Measurements from ENCODE around the gene TDO2. TPM values are rescaled to one million over a fixed set of nuclear protein-coding genes. Genes with fewer than 3 reads are reported as not detected.

TDO2 gene
- total RNA-seq, 6 experiments from 2014 or later = 158 to 634 (median 569) TPM

DNA sequence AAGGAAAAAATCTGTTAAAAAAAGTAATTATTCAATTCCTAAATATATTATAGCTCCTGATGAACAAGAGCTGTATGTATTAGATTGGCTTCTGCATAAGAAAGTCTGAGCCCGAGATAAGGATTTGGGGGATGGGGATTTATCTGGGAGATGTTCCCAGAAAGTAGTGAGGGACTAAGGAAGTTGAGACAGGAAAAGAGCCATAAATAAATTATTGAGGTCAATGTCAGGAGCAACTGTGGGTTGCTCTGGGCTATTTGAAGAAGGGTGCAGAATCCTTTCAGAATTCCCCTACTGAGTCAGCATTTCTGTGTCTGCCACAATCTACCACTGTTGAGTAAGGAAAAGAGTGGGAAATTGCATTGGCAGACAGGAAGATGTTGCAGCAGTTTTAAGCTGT, 3.1 kb upstream of the TDO2 start:
- WGBS (ENCODE audit: insufficient coverage, low coverage, low lambda C conversion rate, missing lambda C conversion rate) = 70% methylated on average over 1 of the region's 1 CpG
- DNase-seq = no peak
- H3K27ac ChIP-seq = peak overlapping the region in 1 of 3 donors; percentile 16

DNA sequence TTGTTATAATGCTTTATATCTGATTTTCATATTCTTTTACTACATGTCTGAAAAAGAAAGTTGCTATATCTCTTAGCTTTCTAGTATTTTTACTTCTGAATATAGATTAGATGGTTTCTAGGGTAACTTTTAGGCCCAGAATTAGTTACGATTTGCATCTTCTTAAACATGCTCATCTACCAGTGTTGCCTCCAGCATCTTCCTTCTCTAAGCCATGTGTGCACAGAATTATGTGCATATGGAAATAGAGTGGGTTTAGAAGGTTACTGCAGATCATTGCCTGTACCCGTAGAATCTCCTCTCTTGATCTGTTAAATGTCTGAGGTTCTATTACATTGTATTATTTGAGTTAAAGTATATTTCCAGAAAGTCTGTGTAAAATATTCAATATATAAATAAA, 2.5 kb upstream of the TDO2 start:
- ATAC-seq = no peak
- peak overlapping the region in 1 of 3 donors; percentile 16 for H3K27ac ChIP-seq

More for the DNA sequence above, 3.1 kb upstream of the TDO2 start:
- TF ChIP-seq, protein P1, sequence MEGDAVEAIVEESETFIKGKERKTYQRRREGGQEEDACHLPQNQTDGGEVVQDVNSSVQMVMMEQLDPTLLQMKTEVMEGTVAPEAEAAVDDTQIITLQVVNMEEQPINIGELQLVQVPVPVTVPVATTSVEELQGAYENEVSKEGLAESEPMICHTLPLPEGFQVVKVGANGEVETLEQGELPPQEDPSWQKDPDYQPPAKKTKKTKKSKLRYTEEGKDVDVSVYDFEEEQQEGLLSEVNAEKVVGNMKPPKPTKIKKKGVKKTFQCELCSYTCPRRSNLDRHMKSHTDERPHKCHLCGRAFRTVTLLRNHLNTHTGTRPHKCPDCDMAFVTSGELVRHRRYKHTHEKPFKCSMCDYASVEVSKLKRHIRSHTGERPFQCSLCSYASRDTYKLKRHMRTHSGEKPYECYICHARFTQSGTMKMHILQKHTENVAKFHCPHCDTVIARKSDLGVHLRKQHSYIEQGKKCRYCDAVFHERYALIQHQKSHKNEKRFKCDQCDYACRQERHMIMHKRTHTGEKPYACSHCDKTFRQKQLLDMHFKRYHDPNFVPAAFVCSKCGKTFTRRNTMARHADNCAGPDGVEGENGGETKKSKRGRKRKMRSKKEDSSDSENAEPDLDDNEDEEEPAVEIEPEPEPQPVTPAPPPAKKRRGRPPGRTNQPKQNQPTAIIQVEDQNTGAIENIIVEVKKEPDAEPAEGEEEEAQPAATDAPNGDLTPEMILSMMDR (IDR thresholded peaks at IDR 0.05) = no peak
- TF ChIP-seq POLR2A (IDR thresholded peaks at IDR 0.05) = no peak
- no peak overlapping the region for H3K4me3 ChIP-seq
- intact Hi-C loops (cut with DNase I) = no loop called here
- no peaks in the 10 kb centered on the region for H3K9me3 ChIP-seq
- peak in 3 of 4 donors; percentile 30 to 64 (median 38) for ATAC-seq
- H3K27me3 ChIP-seq = no peaks in the 10 kb centered on the region
- H3K4me1 ChIP-seq = peaks cover 0 to 24% (median 2%) of the 10 kb centered on the region in 4 donors
- peaks cover 0 to 4% (median 1%) of the 10 kb centered on the region in 4 donors for H3K36me3 ChIP-seq

DNA sequence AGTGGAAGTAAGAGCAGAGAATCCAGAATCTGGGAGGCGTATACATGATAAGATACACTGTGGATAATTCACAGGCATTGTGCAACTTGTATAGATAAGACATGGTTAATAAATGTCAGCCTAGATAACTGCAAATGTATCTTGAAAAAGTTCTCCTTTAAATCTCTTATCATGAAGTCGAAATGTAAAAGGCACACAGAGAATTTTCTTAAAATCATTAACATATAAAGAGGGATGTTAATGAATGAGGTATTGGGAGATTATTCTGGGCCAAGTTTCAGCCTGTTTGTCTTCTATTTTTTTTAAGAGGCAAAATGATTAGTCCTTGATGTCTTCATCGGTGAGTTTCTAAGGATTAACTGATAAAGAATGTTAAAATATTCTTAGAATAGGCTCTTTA, 835 bp downstream of the TDO2 start:
- no peak for TF ChIP-seq POLR2A (IDR thresholded peaks at IDR 0.05)
- TF ChIP-seq, protein P1 (IDR thresholded peaks at IDR 0.05) = no peak
- intact Hi-C loops (cut with DNase I) = no loop called here
- H3K36me3 ChIP-seq = peaks cover 0 to 27% (median 10%) of the 10 kb centered on the region in 4 donors
- no peaks in the 10 kb centered on the region for H3K9me3 ChIP-seq
- H3K4me1 ChIP-seq = peaks cover 0 to 28% (median 2%) of the 10 kb centered on the region in 4 donors
- H3K27me3 ChIP-seq = no peaks in the 10 kb centered on the region
- DNase-seq (no peak), ATAC-seq (peak in 2 of 4 donors; percentile 33 to 48)
- peak overlapping the region; percentile 36 to 65 (median 57) for H3K4me3 ChIP-seq
- WGBS (ENCODE audit: insufficient coverage, low coverage, low lambda C conversion rate, missing lambda C conversion rate) = 27% methylated on average over 3 of the region's 3 CpGs
- peak overlapping the region; percentile 36 to 83 (median 81) for H3K27ac ChIP-seq

More for the DNA sequence above, 2.5 kb upstream of the TDO2 start:
- peaks cover 0 to 9% (median 2%) of the 10 kb centered on the region in 4 donors for H3K36me3 ChIP-seq
- no peak for TF ChIP-seq POLR2A (IDR thresholded peaks at IDR 0.05)
- TF ChIP-seq, protein P1 (IDR thresholded peaks at IDR 0.05) = no peak
- whole genome bisulfite sequencing (ENCODE audit: insufficient coverage, low coverage, low lambda C conversion rate, missing lambda C conversion rate) = 77% methylated on average over 2 of the region's 2 CpGs
- no peaks in the 10 kb centered on the region for H3K27me3 ChIP-seq
- no peak overlapping the region for H3K4me3 ChIP-seq
- no peaks in the 10 kb centered on the region for H3K9me3 ChIP-seq
- no peak for DNase-seq
- H3K4me1 ChIP-seq = peaks cover 0 to 24% (median 2%) of the 10 kb centered on the region in 4 donors
- intact Hi-C loops (cut with DNase I) = no loop called here

DNA sequence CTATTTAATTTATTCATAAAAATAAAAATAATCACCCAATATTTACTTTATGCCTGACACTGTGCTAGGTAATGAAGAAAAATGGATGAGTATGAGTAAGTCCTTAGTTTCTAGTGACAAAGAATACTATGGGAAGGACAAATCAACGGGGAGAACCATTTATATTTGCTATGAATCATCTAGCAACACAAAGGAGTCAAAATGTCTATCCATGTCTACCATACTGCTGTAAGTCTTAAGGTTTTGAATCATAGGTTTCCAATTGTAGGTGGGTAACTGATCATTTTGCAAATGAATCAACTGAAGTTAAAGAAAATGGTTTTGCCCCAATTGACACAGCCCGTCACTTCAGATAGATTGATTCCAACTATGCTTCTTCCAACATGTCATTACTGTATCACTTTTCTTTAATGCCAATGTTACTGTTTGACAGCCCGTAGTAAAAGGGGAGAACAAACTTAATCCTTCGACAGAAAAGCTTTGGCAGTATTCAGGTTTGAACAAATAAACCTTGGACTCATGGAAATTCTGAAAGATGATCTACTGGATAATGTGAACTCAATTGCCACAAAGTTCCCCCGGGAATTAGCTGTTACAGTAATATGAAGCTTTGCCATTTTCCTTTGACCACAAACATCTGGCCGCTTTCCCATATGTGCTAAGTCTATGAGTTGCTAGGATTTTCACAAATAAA, 3.2 kb downstream of the TDO2 start:
- Histone ChIP-seq H3K27me3 (no peaks in the 10 kb centered on the region), H3K4me3 (peak overlapping the region; percentile 36 to 65 (median 57)), H3K4me1 (peaks cover 0 to 26% (median 2%) of the 10 kb centered on the region in 4 donors), H3K36me3 (peaks cover 0 to 42% (median 19%) of the 10 kb centered on the region in 4 donors), H3K27ac (peak overlapping the region in 2 of 3 donors; percentile 81 to 83), H3K9me3 (no peaks in the 10 kb centered on the region)
- ATAC-seq (peak; percentile 13 to 39 (median 26)), DNase-seq (no peak)
- 26% methylated on average over 6 of the region's 6 CpGs for whole genome bisulfite sequencing (ENCODE audit: insufficient coverage, low coverage, low lambda C conversion rate, missing lambda C conversion rate)
- no peak for TF ChIP-seq POLR2A (IDR thresholded peaks at IDR 0.05)
- TF ChIP-seq, protein P1 (IDR thresholded peaks at IDR 0.05) = no peak
- intact Hi-C loops (cut with DNase I) = no loop called here

All from right lobe of liver (tissue), 6 donors.